Ectodermal cell (in vitro differentiated cells): ENCODE results near the gene TLE3.

Experiments used
- H3K27ac ChIP-seq: 2 replicates; pipeline ENCODE4 v1.7.0; 2013; ENCODE audit warnings: mild to moderate bottlenecking, low read depth, low read length; ENCODE audit not compliant: insufficient read depth, poor library complexity, severe bottlenecking
- H3K27me3 ChIP-seq: 2 replicates; pipeline ENCODE4 v1.7.0; 2013; ENCODE audit warnings: mild to moderate bottlenecking, low read length; ENCODE audit not compliant: insufficient read depth, control insufficient read depth, poor library complexity, severe bottlenecking
- H3K36me3 ChIP-seq: one replicate; pipeline ENCODE4 v1.7.0; 2013; ENCODE audit warnings: low read length; ENCODE audit not compliant: control insufficient read depth, insufficient read depth
- H3K4me1 ChIP-seq: one replicate; pipeline ENCODE4 v1.7.0; 2013; ENCODE audit warnings: low read length; ENCODE audit not compliant: control insufficient read depth, insufficient read depth
- H3K4me3 ChIP-seq: 2 replicates; pipeline ENCODE4 v1.7.0; 2013; ENCODE audit warnings: low read depth, low read length, control low read depth; ENCODE audit not compliant: insufficient read depth
- H3K9me3 ChIP-seq: 2 replicates; pipeline ENCODE4 v1.7.0; 2013; ENCODE audit warnings: mild to moderate bottlenecking, low read length, moderate library complexity; ENCODE audit not compliant: control insufficient read depth
- WGBS, 2 experiments: methylation state at CpG; one replicate each; pipeline ENCODE4 v1.1.7; 2013; ENCODE audit warnings: missing lambda C conversion rate in 2 of 2; 5-methylcytosine and 5-hydroxymethylcytosine counted together

The TLE3 gene

DNA sequence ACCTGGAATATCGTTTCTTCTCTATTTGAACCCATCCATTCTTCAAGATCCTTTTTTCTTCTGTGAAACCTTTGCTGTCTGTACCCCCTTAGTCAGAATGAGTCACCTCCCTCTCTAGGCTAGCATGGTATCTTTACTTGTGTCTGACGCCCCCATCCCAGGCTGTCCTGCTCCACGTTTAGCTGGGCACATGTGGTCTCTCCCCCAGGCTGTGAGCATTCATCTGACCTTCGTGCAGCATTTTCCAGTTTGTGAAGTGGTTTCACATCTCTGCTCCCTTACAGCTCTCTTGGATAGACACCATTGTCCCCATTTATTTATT, 14.3 kb upstream of the TLE3 start:
- H3K27me3 ChIP-seq: peaks cover 6% of the 10 kb centered on the region
- peaks cover 15% of the 10 kb centered on the region for H3K4me1 ChIP-seq
- WGBS, 2 experiments: 24 to 26% methylated on average over 3 of the region's 4 CpGs
- no peaks in the 10 kb centered on the region for H3K9me3 ChIP-seq
- no peak overlapping the region for H3K27ac ChIP-seq
- no peak overlapping the region for H3K4me3 ChIP-seq
- no peaks in the 10 kb centered on the region for H3K36me3 ChIP-seq

DNA sequence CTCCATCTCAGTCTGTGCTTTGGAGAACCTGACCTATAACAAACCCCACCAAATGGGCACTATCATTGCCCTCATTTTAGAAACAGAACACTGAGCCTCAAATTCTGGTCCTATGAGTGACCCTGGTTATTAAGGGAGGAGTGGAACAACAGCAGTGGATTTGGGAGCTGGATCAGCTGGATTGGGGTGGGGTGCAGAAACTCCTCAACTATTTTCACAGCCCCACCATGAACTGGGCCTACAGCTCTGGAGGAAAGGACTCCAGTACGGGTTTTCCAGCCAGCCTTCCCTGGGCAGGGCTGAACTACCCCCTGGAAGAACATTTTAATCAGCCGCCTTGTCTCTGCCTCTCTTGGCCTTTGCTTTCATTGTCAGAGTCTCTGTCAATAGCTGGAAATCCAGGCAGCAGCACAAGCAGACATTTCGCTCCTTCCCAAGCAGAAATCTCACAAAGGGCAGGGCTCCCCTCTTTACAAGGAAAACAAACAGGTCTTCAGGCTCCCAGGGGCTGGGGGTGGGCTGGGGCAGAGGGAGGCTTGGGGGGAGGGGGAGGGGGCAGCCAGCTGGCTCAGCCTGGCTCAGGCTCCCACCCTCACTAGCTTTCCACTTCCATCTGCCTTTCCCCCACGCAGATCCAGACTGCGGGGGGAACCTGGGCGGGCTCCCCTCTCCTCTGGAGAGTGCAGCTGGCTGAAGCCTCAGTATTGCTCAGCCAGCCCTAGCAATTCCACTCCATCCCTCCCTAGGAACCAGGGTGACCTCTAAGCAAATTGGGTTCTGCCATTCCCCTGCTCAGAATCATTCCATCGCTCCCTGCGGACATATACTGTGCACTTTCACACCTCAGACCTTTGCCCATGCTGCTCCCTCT, 13.7 kb upstream of the TLE3 start:
- H3K27me3 ChIP-seq: peaks cover 6% of the 10 kb centered on the region
- H3K9me3 ChIP-seq: no peaks in the 10 kb centered on the region
- peaks cover 15% of the 10 kb centered on the region for H3K4me1 ChIP-seq
- H3K27ac ChIP-seq: peak overlapping the region; percentile 52
- H3K4me3 ChIP-seq: no peak overlapping the region
- no peaks in the 10 kb centered on the region for H3K36me3 ChIP-seq
- WGBS, 2 experiments: 1 to 2% methylated on average over 8 of the region's 8 CpGs

DNA sequence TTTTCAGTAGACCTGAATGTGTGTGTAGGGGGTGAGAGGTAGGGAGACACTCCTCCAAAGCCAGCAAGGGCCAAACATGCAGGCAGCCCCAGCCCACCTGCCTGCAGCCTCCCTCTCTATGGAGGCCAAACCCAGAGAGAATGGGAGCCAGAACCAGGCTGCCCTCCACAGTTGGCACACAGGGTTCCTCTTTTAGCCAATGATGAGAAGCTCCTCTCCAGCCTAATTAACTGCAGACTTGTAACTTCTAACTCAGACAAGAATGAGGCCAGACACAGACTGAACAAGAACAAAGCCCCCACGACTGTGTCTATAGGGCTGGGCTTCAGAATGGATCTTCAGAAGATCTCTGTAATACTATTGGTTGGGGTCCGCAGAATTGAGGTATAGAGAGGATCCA, 12.3 kb upstream of the TLE3 start:
- 85 to 92% methylated on average over 2 of the region's 2 CpGs for WGBS, 2 experiments
- H3K36me3 ChIP-seq: no peaks in the 10 kb centered on the region
- H3K4me3 ChIP-seq: no peak overlapping the region
- H3K27ac ChIP-seq: no peak overlapping the region
- H3K4me1 ChIP-seq: peaks cover 15% of the 10 kb centered on the region
- H3K9me3 ChIP-seq: no peaks in the 10 kb centered on the region
- H3K27me3 ChIP-seq: peaks cover 6% of the 10 kb centered on the region

DNA sequence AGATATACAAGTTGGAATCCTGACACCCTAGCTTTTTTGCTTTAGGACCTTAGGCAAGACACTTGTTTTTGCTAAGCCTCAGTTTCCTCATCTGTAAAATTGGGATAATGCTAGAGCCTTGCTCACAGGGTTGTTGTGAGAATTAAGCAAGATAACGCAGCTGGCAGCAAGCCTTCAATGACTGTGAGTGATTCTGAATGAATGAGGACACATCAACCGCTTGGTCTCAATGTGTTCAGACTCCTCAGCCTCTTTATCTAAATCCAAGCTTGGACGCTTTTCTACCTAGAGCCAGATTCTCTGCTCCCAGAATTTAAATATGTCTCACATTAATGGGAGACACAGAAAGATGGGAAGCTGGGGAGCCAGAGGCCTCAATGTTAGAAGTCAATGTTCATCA, 11.8 kb upstream of the TLE3 start:
- no peak overlapping the region for H3K4me3 ChIP-seq
- 92 to 96% methylated on average over 3 of the region's 3 CpGs for WGBS, 2 experiments
- no peak overlapping the region for H3K27ac ChIP-seq
- no peaks in the 10 kb centered on the region for H3K9me3 ChIP-seq
- peaks cover 15% of the 10 kb centered on the region for H3K4me1 ChIP-seq
- peaks cover 6% of the 10 kb centered on the region for H3K27me3 ChIP-seq
- H3K36me3 ChIP-seq: no peaks in the 10 kb centered on the region

DNA sequence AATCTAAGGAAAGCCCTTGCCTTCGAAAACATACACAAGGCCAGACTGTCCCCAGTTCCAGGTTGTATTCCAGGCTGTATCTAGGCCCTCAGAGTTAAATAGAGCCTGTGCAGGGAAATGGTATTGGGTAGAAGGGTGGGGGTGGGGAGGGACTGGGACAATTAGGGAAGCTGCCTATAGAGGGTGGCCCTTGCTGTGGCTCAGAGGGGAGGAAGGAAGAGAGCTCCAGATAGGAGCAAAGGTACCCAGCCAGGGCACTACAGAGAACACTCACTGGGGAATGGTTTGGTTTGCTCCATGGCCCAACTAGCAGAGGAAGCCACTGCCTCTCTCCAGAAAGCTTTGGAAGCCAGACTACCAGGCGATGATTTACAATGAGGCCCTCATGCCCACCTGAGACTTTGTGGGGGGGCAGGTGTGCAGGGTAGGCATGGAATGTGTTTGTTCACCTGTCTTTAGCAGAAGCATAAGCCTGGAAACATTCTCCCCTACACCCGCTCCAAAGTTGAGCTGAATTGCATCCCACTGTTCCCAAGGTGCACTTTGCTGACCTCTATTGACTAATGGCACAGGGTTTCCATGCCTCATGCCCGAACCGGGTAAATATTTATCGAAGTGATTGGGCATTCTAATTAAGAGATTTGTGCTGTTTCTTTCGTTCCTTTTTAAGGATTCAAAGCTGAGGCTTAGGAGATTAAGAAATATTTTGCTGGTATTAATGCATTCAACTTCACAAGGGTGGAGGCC, 6.3 kb upstream of the TLE3 start:
- WGBS, 2 experiments: 84 to 86% methylated on average over 7 of the region's 7 CpGs
- no peaks in the 10 kb centered on the region for H3K27me3 ChIP-seq
- H3K4me3 ChIP-seq: no peak overlapping the region
- H3K27ac ChIP-seq: no peak overlapping the region
- H3K4me1 ChIP-seq: peaks cover 9% of the 10 kb centered on the region
- no peaks in the 10 kb centered on the region for H3K9me3 ChIP-seq
- H3K36me3 ChIP-seq: no peaks in the 10 kb centered on the region

DNA sequence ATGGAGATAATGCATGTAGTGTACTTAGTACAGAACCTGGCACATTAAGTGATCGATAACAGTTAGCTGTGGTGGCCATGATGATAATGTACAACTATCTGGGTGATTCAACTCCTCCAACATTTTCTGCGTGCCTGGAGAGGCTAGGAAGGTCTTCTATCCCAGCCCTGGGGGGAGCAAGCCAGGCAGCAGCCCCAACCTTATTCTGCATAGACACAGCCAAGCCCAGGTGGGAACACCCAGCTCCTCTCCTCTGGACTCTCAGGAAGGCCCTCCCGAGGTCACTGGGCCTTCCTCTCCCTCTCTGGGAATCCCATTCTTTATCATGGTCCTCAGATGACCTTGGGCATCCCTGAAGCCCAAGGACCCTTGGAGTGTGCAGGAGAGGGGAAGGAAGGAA, 5.1 kb upstream of the TLE3 start:
- H3K4me1 ChIP-seq: peaks cover 9% of the 10 kb centered on the region
- H3K36me3 ChIP-seq: no peaks in the 10 kb centered on the region
- no peak overlapping the region for H3K27ac ChIP-seq
- H3K4me3 ChIP-seq: no peak overlapping the region
- H3K9me3 ChIP-seq: no peaks in the 10 kb centered on the region
- 85% methylated on average over 3 of the region's 3 CpGs for WGBS, 2 experiments
- H3K27me3 ChIP-seq: no peaks in the 10 kb centered on the region

DNA sequence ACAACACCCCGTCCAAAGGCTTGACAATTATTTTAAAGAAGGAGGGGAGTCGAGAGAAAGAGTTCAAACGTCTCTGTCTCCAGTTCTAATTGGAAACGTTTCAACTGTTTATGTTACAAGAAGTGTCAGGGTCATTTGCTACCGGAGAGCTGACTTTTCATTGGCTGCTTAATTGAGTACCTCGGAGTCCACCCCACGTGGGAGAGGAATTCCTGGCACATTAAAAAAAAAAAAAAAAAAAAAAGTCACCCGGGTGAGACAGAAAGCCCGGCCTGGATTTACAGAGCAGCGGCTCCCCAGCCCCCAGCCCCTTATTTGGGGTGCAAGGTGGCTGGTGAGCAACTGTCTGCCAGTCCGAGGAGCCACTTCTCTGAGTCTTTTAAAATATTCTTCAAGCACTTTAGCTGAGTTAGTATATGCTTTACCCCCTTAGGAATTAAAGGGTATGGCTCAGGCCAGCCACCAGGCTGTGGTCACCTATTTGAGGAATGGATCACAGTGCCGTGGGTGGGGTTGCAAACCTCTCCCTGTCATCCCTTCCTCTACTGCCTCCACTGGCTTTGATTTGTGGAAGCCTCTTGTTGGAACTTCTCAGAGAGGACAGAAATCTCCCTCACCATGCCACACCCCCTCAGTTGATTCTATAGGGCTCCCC, 3.9 kb upstream of the TLE3 start:
- Histone ChIP-seq H3K9me3 (no peaks in the 10 kb centered on the region), H3K4me1 (peaks cover 9% of the 10 kb centered on the region), H3K27me3 (no peaks in the 10 kb centered on the region), H3K4me3 (no peak overlapping the region), H3K36me3 (no peaks in the 10 kb centered on the region), H3K27ac (peak overlapping the region; percentile 57)
- WGBS, 2 experiments: 2 to 3% methylated on average over 12 of the region's 12 CpGs

DNA sequence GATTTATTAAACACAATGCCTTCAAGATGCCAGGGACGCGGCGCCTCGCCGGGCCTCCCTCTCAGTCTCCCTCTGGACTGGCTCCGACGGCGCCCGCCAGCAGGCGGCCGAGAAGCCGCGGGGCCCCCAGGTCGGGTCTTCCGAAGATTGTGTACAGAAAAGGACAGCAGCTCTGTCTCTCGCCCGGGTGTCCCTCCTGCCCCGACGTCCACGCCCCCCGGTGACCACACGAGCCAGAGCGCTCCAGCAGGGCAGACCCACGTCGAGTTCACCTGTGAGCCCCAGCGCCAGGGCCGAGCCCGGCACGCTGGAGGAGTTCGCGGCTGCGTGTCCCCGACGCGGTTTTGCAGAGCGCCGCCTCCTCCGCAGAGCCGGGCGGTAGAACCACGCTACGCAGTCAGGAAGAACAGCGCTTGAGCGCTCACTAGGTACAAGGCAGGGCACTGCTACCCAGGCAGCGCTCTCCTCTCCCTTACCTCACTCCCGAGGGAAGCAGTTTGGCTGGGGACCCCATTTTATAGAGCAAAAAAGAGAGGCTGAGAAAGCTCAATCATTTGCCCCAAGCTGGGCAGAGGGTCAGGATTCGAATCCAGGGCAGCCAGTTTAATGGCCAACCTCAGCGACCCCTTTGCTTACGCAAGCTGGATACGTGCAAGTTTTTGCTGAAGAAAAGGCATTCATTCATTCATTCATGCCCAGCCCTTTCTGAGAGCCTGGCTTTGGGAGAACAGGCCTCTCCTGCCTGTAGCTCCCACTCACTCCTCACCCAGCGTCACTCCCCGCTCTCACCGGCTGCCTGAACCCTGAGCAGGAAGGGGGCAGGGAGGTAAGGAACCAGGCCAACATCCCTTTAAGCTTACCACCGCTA, 3.0 kb upstream of the TLE3 start:
- no peaks in the 10 kb centered on the region for H3K9me3 ChIP-seq
- WGBS, 2 experiments: 0% methylated on average over 52 to 53 of the region's 54 CpGs
- peak overlapping the region; percentile 78 for H3K27ac ChIP-seq
- no peaks in the 10 kb centered on the region for H3K36me3 ChIP-seq
- H3K4me1 ChIP-seq: peaks cover 9% of the 10 kb centered on the region
- no peaks in the 10 kb centered on the region for H3K27me3 ChIP-seq
- peak overlapping the region; percentile 28 for H3K4me3 ChIP-seq

DNA sequence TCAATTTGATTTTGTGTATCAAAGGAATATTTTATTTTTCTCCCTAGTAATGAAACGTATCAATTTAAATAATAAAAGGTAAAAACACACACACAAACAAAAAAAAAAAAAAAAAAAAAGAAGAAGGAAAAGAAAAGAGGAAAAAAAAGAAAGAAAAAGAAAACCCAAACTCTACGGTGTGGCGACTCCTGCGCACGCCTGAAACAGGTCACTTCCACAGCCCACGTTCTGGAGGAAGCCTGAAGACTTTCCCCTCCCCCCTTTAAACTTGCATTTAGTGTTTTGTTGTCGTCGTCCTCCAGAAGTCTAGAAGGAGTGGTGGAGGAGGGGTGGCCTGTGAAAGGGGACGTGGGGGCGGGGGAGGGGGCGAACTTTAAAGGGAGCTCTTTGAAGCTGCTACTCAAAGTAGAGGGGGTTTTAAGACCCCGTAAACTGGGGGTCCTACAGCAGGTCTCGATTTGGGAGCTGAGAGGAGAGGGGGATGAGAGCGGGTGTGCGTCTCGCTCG, 2.3 kb upstream of the TLE3 start:
- Histone ChIP-seq H3K27ac (peak overlapping the region; percentile 78), H3K27me3 (no peaks in the 10 kb centered on the region), H3K9me3 (no peaks in the 10 kb centered on the region), H3K4me1 (peaks cover 10% of the 10 kb centered on the region), H3K36me3 (no peaks in the 10 kb centered on the region), H3K4me3 (peak overlapping the region; percentile 28)
- 1% methylated on average over 16 of the region's 17 CpGs for WGBS, 2 experiments
